T47D (cell line): ENCODE data around the gene PIGK.

Experiments used
- DNase-seq, 2 experiments: peaks; one replicate each; pipeline versions ENCODE4 v3.0.0 to v3.0.0-alpha.2; 2011 to 2012; ENCODE audit warnings: low read depth in 1 of 2, low spot score in 1 of 2
- JUND ChIP-seq: IDR thresholded peaks from 2 replicates; pipeline ENCODE4 v1.6.1; 2012; ENCODE audit warnings: low read depth
- in situ Hi-C: cut with HindIII; loops from 2 replicates; pipeline ENCODE4 v1.10.0; 2016; ENCODE audit warnings: low sequenced_read_pairs, low pct_unique_long_range_greater_than_20kb

Gene PIGK

GRCh38 chr1:77065693-77066342 is 153.4 kb downstream of the PIGK start:
- no peak for TF ChIP-seq JUND
- in situ Hi-C loops: no loop called here
- DNase-seq: no peak

- in situ Hi-C loops: no loop called here
- TF ChIP-seq JUND: no peak
- no peak for DNase-seq
Observed at GRCh38 chr1:77064246-77064645, 155.0 kb downstream of the PIGK start.

- in situ Hi-C loops: no loop called here
- TF ChIP-seq JUND: no peak
- peak in 1 of 2 experiments; percentile 26 for DNase-seq
Observed at GRCh38 chr1:77063118-77063517, 156.1 kb downstream of the PIGK start.

DNA sequence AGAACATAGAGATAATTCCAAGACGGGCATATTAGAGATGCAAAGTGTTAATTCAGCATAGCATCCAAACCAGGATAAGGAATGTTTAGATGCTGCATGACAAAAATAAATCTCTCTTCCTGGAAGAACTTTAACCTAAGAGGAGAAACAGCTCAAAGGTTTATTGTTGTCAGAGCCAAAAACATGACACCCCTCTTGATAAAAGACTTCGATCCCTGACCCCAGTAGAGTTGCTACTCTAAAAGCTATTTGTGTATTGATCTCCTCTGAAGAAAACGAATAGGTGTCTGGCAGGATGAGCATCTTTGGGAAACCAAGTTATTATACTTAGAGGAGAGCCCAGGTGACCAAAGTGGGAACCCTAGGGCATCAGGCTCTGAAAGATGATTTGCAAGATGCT is 158.1 kb downstream of the PIGK start:
- in situ Hi-C loops: no loop called here
- DNase-seq: no peak
- TF ChIP-seq JUND: no peak

DNA sequence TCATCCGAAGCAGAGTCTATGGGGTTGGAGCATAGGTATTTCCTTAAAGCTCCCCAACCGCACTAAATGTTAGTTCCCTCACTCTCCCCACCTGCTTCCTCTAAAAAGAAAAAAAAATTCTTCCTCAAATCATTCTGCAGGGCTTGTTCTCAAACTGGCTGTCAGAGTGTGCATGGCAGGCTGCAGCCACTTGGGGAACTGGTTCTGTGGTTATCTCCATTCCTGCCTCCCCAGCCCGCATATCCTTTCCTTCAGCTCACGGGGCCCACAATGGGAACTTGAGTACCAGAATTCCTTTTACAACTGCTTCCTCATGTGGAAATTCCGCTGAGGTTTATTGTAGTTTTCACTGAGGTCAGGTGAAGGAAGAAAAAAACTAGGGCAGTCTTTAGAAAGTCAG is 159.2 kb downstream of the PIGK start:
- in situ Hi-C loops: no loop called here
- no peak for TF ChIP-seq JUND
- DNase-seq: no peak

- no peak for TF ChIP-seq JUND
- DNase-seq: no peak
- in situ Hi-C loops: no loop called here
Observed at GRCh38 chr1:77057994-77058585, 161.1 kb downstream of the PIGK start.

GRCh38 chr1:77056525-77056924 is 162.7 kb downstream of the PIGK start:
- in situ Hi-C loops: no loop called here
- no peak for DNase-seq
- TF ChIP-seq JUND: no peak

DNA sequence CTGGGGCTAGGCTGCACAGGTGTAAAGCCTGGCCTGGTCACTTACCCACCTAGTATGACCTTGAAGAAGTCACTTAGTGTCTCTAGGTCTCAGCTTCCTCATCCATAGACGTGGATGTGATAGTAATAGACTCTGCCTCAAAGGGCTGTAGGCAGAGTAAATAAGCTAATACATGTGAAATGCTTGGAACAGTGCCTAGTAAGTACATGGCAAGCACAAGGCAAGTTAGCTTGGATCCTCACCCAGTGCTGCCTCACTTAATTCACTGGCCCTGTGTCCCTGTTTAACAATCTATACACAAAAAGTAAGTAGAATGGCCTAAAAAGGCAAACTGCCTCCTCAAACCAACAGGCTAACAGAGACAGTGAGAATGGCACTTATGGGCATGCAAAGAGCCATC is 167.8 kb downstream of the PIGK start:
- in situ Hi-C loops: no loop called here
- no peak for TF ChIP-seq JUND
- DNase-seq: no peak

DNA sequence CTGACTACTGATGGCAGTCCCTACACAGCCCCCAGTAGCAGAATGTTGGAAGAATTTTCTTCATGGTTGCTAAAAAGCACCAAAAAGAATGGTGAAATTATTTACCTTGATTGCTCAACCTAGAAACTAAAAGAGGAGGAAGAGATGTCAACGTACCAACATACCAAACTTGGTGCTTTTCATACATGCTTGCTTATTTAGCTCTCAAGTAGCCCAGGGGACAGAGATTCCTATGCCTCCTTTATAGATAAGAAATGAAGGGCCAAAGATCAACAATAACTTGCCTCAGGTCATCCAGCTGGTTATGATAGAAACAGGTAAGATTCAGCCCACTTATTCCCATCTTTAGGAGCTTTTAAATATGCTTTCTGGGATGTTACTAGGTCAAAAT is 170.6 kb downstream of the PIGK start:
- no peak for DNase-seq
- TF ChIP-seq JUND: no peak
- in situ Hi-C loops: no loop called here

GRCh38 chr1:77047978-77048614 is 171.1 kb downstream of the PIGK start:
- no peak for DNase-seq
- no peak for TF ChIP-seq JUND
- in situ Hi-C loops: no loop called here

- in situ Hi-C loops: no loop called here
- no peak for TF ChIP-seq JUND
Observed at GRCh38 chr1:77047575-77047974, 171.7 kb downstream of the PIGK start.

GRCh38 chr1:77044133-77044849 is 174.9 kb downstream of the PIGK start:
- in situ Hi-C loops: no loop called here
- no peak for TF ChIP-seq JUND
- no peak for DNase-seq

More at GRCh38 chr1:77047575-77047974, 171.7 kb downstream of the PIGK start:
- DNase-seq: no peak

DNA sequence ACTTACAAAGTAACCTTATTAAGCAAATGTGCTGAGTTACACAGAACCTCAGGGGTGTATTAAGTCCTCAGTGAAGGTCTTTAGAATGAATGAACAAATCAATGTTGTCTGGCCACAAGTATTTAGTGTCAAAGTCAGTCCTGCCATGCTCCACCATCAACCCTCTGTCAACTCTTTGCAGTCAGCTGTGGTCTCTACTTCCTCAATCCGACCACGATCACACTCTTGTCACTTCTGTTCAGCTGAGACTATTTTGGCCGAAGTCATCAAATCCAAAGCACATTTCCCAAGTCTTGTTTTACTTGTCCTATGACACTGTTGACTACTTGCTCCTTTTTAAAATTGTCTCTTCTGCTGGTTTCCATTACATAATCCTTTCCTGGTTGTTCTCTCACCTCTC is 178.4 kb downstream of the PIGK start:
- TF ChIP-seq JUND: no peak
- in situ Hi-C loops: no loop called here
- no peak for DNase-seq
